ENCODE results near the gene EIF4A3. TPM values are rescaled to one million over a fixed set of nuclear protein-coding genes. Genes with fewer than 3 reads are reported as not detected.

The EIF4A3 gene
- total RNA-seq, 1 experiment from 2014 or later = 190 TPM

- ChIA-PET CTCF (no interaction called here), POLR2A (interaction anchor here (0.6 kb wide), 1 partner anchor 1111 kb away, joined by 5 read pairs; no protein-coding TSS in a partner anchor)
- Mint-ChIP-seq H3K27ac (ENCODE audit: unreplicated experiment) (no peak overlapping the region), H3K36me3 (ENCODE audit: insufficient read depth, unreplicated experiment) (peaks cover 8% of the 10 kb centered on the region), H3K9me3 (ENCODE audit: unreplicated experiment) (no peaks in the 10 kb centered on the region), H3K27me3 (ENCODE audit: insufficient read depth, unreplicated experiment) (no peaks in the 10 kb centered on the region), H3K4me3 (ENCODE audit: unreplicated experiment) (no peak overlapping the region), H3K4me1 (ENCODE audit: low read depth, unreplicated experiment) (peaks cover 6% of the 10 kb centered on the region)
- no peak for TF ChIP-seq CTCF (IDR thresholded peaks at IDR 0.05; ENCODE audit: insufficient read depth in 1 of 2, low read depth in 1 of 2, low read length in 1 of 2, severe bottlenecking in 1 of 2, unreplicated experiment in 1 of 2)
- BruUV-seq (replicated peaks) = no TSS peak
- no peak overlapping the region for H3K4me3 ChIP-seq (ENCODE audit: low read depth, low read length)
- no peaks in the 10 kb centered on the region for H3K36me3 ChIP-seq (ENCODE audit: control insufficient read depth, insufficient read depth, low read length)
- no peaks in the 10 kb centered on the region for H3K9me3 ChIP-seq
- peaks cover 6% of the 10 kb centered on the region for H3K4me1 ChIP-seq
- no peak for DNase-seq
- H3K27me3 ChIP-seq (replicated peaks; ENCODE audit: control insufficient read depth, insufficient read depth, low read length) = no peaks in the 10 kb centered on the region
- intact Hi-C loops (cut with micrococcal nuclease; ENCODE audit: unreplicated experiment) = loop anchor here (10.0 kb wide), 1 partner anchor 181 kb away; no protein-coding TSS in a partner anchor
These were observed 40.8 kb downstream of the EIF4A3 start for GRCh38 chr17:80106176-80106575.

- Mint-ChIP-seq H3K4me1 (ENCODE audit: low read depth, unreplicated experiment) (peaks cover 6% of the 10 kb centered on the region), H3K27me3 (ENCODE audit: insufficient read depth, unreplicated experiment) (no peaks in the 10 kb centered on the region), H3K9me3 (ENCODE audit: unreplicated experiment) (no peaks in the 10 kb centered on the region), H3K4me3 (ENCODE audit: unreplicated experiment) (no peak overlapping the region), H3K36me3 (ENCODE audit: insufficient read depth, unreplicated experiment) (peaks cover 8% of the 10 kb centered on the region), H3K27ac (ENCODE audit: unreplicated experiment) (no peak overlapping the region)
- no peak for DNase-seq
- no peak for TF ChIP-seq CTCF (IDR thresholded peaks at IDR 0.05; ENCODE audit: insufficient read depth in 1 of 2, low read depth in 1 of 2, low read length in 1 of 2, severe bottlenecking in 1 of 2, unreplicated experiment in 1 of 2)
- H3K4me1 ChIP-seq = peaks cover 8% of the 10 kb centered on the region
- no peaks in the 10 kb centered on the region for H3K9me3 ChIP-seq
- no TSS peak for BruUV-seq (replicated peaks)
- CTCF ChIA-PET = no interaction called here
- POLR2A ChIA-PET = no interaction called here
- intact Hi-C loops (cut with micrococcal nuclease; ENCODE audit: unreplicated experiment) = loop anchor here (10.0 kb wide), 1 partner anchor 181 kb away; no protein-coding TSS in a partner anchor
- H3K36me3 ChIP-seq (ENCODE audit: control insufficient read depth, insufficient read depth, low read length) = no peaks in the 10 kb centered on the region
- no peaks in the 10 kb centered on the region for H3K27me3 ChIP-seq (replicated peaks; ENCODE audit: control insufficient read depth, insufficient read depth, low read length)
- no peak overlapping the region for H3K4me3 ChIP-seq (ENCODE audit: low read depth, low read length)
These were observed 41.2 kb downstream of the EIF4A3 start for GRCh38 chr17:80105762-80106161.

GRCh38 chr17:80104956-80105375 is 42.0 kb downstream of the EIF4A3 start:
- intact Hi-C loops (cut with micrococcal nuclease; ENCODE audit: unreplicated experiment) = loop anchor here (10.0 kb wide), 1 partner anchor 180 kb away; no protein-coding TSS in a partner anchor

More at GRCh38 chr17:80104956-80105375, 42.0 kb downstream of the EIF4A3 start:
- TF ChIP-seq CTCF (IDR thresholded peaks at IDR 0.05; ENCODE audit: insufficient read depth in 1 of 2, low read depth in 1 of 2, low read length in 1 of 2, severe bottlenecking in 1 of 2, unreplicated experiment in 1 of 2) = no peak
- no peaks in the 10 kb centered on the region; the same call in 1 of the 2 replicates for H3K27me3 ChIP-seq (replicated peaks; ENCODE audit: control insufficient read depth, insufficient read depth, low read length)
- H3K4me3 ChIP-seq (ENCODE audit: low read depth, low read length) = no peak overlapping the region
- Mint-ChIP-seq H3K4me3 (ENCODE audit: unreplicated experiment) (no peak overlapping the region), H3K9me3 (ENCODE audit: unreplicated experiment) (no peaks in the 10 kb centered on the region), H3K27ac (ENCODE audit: unreplicated experiment) (no peak overlapping the region), H3K36me3 (ENCODE audit: insufficient read depth, unreplicated experiment) (peaks cover 8% of the 10 kb centered on the region), H3K4me1 (ENCODE audit: low read depth, unreplicated experiment) (peaks cover 6% of the 10 kb centered on the region), H3K27me3 (ENCODE audit: insufficient read depth, unreplicated experiment) (no peaks in the 10 kb centered on the region)
- ChIA-PET POLR2A (no interaction called here), CTCF (no interaction called here)
- no peak for DNase-seq
- peaks cover 9% of the 10 kb centered on the region for H3K4me1 ChIP-seq
- no TSS peak for BruUV-seq (replicated peaks)
- H3K36me3 ChIP-seq (ENCODE audit: control insufficient read depth, insufficient read depth, low read length) = no peaks in the 10 kb centered on the region
- H3K9me3 ChIP-seq = no peaks in the 10 kb centered on the region
